Mammary epithelial cell (primary cell): Measurements from ENCODE around the gene AACS.

ENCODE experiments used
- CTCF ChIP-seq, 2 donors: IDR thresholded peaks in 1 of 2; conservative IDR thresholded peaks in 1 of 2; 2 replicates each; pipeline ENCODE4 v1.5.1; 2011 to 2012; ENCODE audit warnings: inconsistent platforms in 2 of 2, low read length in 2 of 2, mild to moderate bottlenecking in 2 of 2, control low read depth in 1 of 2, low read depth in 1 of 2; ENCODE audit not compliant: insufficient read depth in 1 of 2; ENCODE audit errors: extremely low read depth in 1 of 2
- EZH2 ChIP-seq: IDR thresholded peaks from 2 replicates; pipeline ENCODE4 v1.6.1; 2012; ENCODE audit warnings: low read length, inconsistent platforms, borderline replicate concordance

GRCh38 chr12:125089626-125090025, 24.4 kb downstream of the AACS start:
- TF ChIP-seq CTCF (conservative IDR thresholded peaks at IDR 0.05 in 1 of 2, IDR thresholded peaks at IDR 0.05 in 1 of 2; ENCODE audit: extremely low read depth in 1 of 2, insufficient read depth in 1 of 2, low read depth in 1 of 2, low read length in 2 of 2) (no peak), EZH2 (no peak)
